ENCODE data around the gene CPLX4.

CPLX4 gene

DNA sequence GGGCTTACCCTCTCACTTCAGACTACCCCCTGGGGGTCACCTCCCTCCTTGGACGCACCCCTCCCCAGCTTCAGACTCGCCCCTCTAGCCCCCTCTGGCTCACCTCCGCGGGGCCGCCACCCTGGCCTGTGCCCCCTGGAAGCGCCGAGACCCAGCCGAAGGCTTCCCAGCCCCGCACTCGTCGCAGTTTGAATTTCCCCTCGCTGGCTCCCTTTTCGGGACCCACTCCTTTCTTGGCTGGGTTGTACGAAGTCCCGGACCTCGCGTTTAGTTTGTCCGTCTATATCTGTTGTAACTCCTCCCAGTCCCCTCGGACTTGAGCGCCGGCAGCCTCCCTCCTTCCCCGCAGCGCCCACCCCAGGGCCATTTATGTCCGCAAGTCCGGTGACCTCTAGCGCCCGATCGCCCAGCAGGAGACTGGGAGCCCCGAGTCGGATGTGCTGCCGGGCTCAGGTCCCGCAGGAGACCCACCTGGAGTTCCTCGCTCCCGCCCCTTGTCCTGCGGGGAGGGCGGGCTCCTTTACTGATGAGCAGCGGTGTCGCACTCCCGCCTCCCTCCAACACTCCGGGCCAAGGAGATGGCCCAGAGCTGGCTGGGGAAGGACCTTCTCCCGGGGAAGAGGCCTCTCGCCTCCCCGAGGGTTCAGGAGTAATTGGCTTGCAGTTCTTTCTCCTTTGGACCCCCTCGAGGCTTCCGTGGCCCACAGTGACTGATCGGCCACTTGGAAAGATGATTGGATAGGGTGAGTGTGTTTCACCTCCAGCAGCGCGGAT, 44.5 kb downstream of the CPLX4 start:
- TF ChIP-seq CEBPB (IDR thresholded peaks at IDR 0.05) (no peak), ZBTB7A (IDR thresholded peaks at IDR 0.05; ENCODE audit: low read depth) (no peak), YY1 (IDR thresholded peaks at IDR 0.05; ENCODE audit: low read depth) (no peak), FOXM1 (IDR thresholded peaks at IDR 0.05; ENCODE audit: borderline replicate concordance, low read depth) (no peak), CREB1 (IDR thresholded peaks at IDR 0.05; ENCODE audit: low read depth) (no peak), EGR1 (IDR thresholded peaks at IDR 0.05) (no peak), NFIC (IDR thresholded peaks at IDR 0.05) (no peak), TEAD4 (IDR thresholded peaks at IDR 0.05) (no peak), TAF1 (IDR thresholded peaks at IDR 0.05; ENCODE audit: low read depth) (no peak), TCF12 (IDR thresholded peaks at IDR 0.05; ENCODE audit: low read depth) (no peak), EP300 (IDR thresholded peaks at IDR 0.05; ENCODE audit: borderline replicate concordance) (no peak), RAD21 (IDR thresholded peaks at IDR 0.05; ENCODE audit: low read depth) (no peak)
- TF ChIP-seq, protein P1, sequence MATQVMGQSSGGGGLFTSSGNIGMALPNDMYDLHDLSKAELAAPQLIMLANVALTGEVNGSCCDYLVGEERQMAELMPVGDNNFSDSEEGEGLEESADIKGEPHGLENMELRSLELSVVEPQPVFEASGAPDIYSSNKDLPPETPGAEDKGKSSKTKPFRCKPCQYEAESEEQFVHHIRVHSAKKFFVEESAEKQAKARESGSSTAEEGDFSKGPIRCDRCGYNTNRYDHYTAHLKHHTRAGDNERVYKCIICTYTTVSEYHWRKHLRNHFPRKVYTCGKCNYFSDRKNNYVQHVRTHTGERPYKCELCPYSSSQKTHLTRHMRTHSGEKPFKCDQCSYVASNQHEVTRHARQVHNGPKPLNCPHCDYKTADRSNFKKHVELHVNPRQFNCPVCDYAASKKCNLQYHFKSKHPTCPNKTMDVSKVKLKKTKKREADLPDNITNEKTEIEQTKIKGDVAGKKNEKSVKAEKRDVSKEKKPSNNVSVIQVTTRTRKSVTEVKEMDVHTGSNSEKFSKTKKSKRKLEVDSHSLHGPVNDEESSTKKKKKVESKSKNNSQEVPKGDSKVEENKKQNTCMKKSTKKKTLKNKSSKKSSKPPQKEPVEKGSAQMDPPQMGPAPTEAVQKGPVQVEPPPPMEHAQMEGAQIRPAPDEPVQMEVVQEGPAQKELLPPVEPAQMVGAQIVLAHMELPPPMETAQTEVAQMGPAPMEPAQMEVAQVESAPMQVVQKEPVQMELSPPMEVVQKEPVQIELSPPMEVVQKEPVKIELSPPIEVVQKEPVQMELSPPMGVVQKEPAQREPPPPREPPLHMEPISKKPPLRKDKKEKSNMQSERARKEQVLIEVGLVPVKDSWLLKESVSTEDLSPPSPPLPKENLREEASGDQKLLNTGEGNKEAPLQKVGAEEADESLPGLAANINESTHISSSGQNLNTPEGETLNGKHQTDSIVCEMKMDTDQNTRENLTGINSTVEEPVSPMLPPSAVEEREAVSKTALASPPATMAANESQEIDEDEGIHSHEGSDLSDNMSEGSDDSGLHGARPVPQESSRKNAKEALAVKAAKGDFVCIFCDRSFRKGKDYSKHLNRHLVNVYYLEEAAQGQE (IDR thresholded peaks at IDR 0.05; ENCODE audit: low read depth): no peak

- TF ChIP-seq ZBTB7A (IDR thresholded peaks at IDR 0.05; ENCODE audit: low read depth) (no peak), YY1 (IDR thresholded peaks at IDR 0.05; ENCODE audit: low read depth) (no peak), RAD21 (IDR thresholded peaks at IDR 0.05; ENCODE audit: low read depth) (no peak), FOXM1 (IDR thresholded peaks at IDR 0.05; ENCODE audit: borderline replicate concordance, low read depth) (no peak), NFIC (IDR thresholded peaks at IDR 0.05) (no peak), TEAD4 (IDR thresholded peaks at IDR 0.05) (no peak), TCF12 (IDR thresholded peaks at IDR 0.05; ENCODE audit: low read depth) (no peak), CREB1 (IDR thresholded peaks at IDR 0.05; ENCODE audit: low read depth) (no peak), CEBPB (IDR thresholded peaks at IDR 0.05) (no peak), EP300 (IDR thresholded peaks at IDR 0.05; ENCODE audit: borderline replicate concordance) (no peak), EGR1 (IDR thresholded peaks at IDR 0.05) (no peak), TAF1 (IDR thresholded peaks at IDR 0.05; ENCODE audit: low read depth) (no peak)
- TF ChIP-seq, protein P2, sequence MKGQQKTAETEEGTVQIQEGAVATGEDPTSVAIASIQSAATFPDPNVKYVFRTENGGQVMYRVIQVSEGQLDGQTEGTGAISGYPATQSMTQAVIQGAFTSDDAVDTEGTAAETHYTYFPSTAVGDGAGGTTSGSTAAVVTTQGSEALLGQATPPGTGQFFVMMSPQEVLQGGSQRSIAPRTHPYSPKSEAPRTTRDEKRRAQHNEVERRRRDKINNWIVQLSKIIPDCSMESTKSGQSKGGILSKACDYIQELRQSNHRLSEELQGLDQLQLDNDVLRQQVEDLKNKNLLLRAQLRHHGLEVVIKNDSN (IDR thresholded peaks at IDR 0.05): no peak
- TF ChIP-seq, protein P3, sequence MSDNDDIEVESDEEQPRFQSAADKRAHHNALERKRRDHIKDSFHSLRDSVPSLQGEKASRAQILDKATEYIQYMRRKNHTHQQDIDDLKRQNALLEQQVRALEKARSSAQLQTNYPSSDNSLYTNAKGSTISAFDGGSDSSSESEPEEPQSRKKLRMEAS (IDR thresholded peaks at IDR 0.05): no peak
- TF ChIP-seq, protein P1 (IDR thresholded peaks at IDR 0.05; ENCODE audit: low read depth): no peak
These were observed 45.3 kb downstream of the CPLX4 start, which contains the start of gene RAX for GRCh38 chr18:59272891-59273758. Gene RAX, minus strand, starts transcription at chr18:59273454. Its CDS starts 248 bp downstream, at chr18:59273206.

- TF ChIP-seq FOXM1 (IDR thresholded peaks at IDR 0.05; ENCODE audit: borderline replicate concordance, low read depth): no peak
- TF ChIP-seq TCF12 (IDR thresholded peaks at IDR 0.05; ENCODE audit: low read depth): no peak
- no peak for TF ChIP-seq CEBPB (IDR thresholded peaks at IDR 0.05)
- TF ChIP-seq CREB1 (IDR thresholded peaks at IDR 0.05; ENCODE audit: low read depth): no peak
- no peak for TF ChIP-seq TAF1 (IDR thresholded peaks at IDR 0.05; ENCODE audit: low read depth)
- TF ChIP-seq YY1 (IDR thresholded peaks at IDR 0.05; ENCODE audit: low read depth): no peak
- no peak for TF ChIP-seq RAD21 (IDR thresholded peaks at IDR 0.05; ENCODE audit: low read depth)
- TF ChIP-seq EP300 (IDR thresholded peaks at IDR 0.05; ENCODE audit: borderline replicate concordance): no peak
- TF ChIP-seq, protein P3 (IDR thresholded peaks at IDR 0.05): no peak
- no peak for TF ChIP-seq NFIC (IDR thresholded peaks at IDR 0.05)
- TF ChIP-seq, protein P2 (IDR thresholded peaks at IDR 0.05): no peak
- TF ChIP-seq, protein P1 (IDR thresholded peaks at IDR 0.05; ENCODE audit: low read depth): no peak
- TF ChIP-seq TEAD4 (IDR thresholded peaks at IDR 0.05): no peak
- TF ChIP-seq ZBTB7A (IDR thresholded peaks at IDR 0.05; ENCODE audit: low read depth): no peak
- no peak for TF ChIP-seq EGR1 (IDR thresholded peaks at IDR 0.05)
These were observed 46.1 kb downstream of the CPLX4 start for GRCh38 chr18:59272221-59272888.
